Neural progenitor cell (in vitro differentiated cells): ENCODE data around the gene FOXK1. TPM values are rescaled to one million over a fixed set of nuclear protein-coding genes. Genes with fewer than 3 reads are reported as not detected.
"Not testable (repeated sequence)": the region's sequence is repeated elsewhere in the genome, so short reads cannot be mapped to it uniquely, and the experiment has no call there.

Source experiments
- DNase-seq: peaks from one replicate; pipeline ENCODE4 v3.0.0-alpha.2; 2016; ENCODE audit warnings: low spot score
- H2AFZ ChIP-seq: fragments of 200-600 bp; sonication (generic); replicated peaks from 2 replicates; pipeline ENCODE4 v1.6.1; 2016; ENCODE audit warnings: antibody characterized with exemption
- H3F3A ChIP-seq: fragments of 200-600 bp; sonication (generic); 2 replicates; pipeline ENCODE4 v1.6.1; 2016; ENCODE audit warnings: antibody characterized with exemption, low read depth
- H3K27ac ChIP-seq: fragments of 200-600 bp; sonication (generic); 2 replicates; pipeline ENCODE4 v1.5.1; 2016; ENCODE audit warnings: mild to moderate bottlenecking
- H3K27me3 ChIP-seq: fragments of 200-600 bp; sonication (generic); 2 replicates; pipeline ENCODE4 v1.6.1; 2016; ENCODE audit warnings: mild to moderate bottlenecking, moderate library complexity
- H3K36me3 ChIP-seq: fragments of 200-600 bp; sonication (generic); 2 replicates; pipeline ENCODE4 v1.5.1; 2016
- H3K4me1 ChIP-seq: fragments of 200-600 bp; sonication (generic); 2 replicates; pipeline ENCODE4 v1.6.1; 2016; ENCODE audit warnings: mixed run types
- H3K4me2 ChIP-seq: fragments of 200-600 bp; sonication (generic); 2 replicates; pipeline ENCODE4 v1.6.1; 2016
- H3K4me3 ChIP-seq: fragments of 200-600 bp; sonication (generic); 2 replicates; pipeline ENCODE4 v1.5.1; 2016
- H3K79me2 ChIP-seq: fragments of 200-600 bp; sonication (generic); 2 replicates; pipeline ENCODE4 v1.6.1; 2016; ENCODE audit warnings: low read depth
- H3K9ac ChIP-seq: fragments of 200-600 bp; sonication (generic); 2 replicates; pipeline ENCODE4 v1.6.1; 2016
- H3K9me3 ChIP-seq: fragments of 200-600 bp; sonication (generic); 2 replicates; pipeline ENCODE4 v1.5.1; 2016; ENCODE audit warnings: low read depth
- H4K20me1 ChIP-seq: fragments of 200-600 bp; sonication (generic); 2 replicates; pipeline ENCODE4 v1.6.1; 2016; ENCODE audit warnings: low read depth
- H3K27ac Mint-ChIP-seq: 3 replicates; pipeline ENCODE4 v1.8.0; 2021; ENCODE audit warnings: mixed read lengths
- H3K27me3 Mint-ChIP-seq: 2 replicates; pipeline ENCODE4 v1.8.0; 2022; ENCODE audit warnings: low read depth, mild to moderate bottlenecking, inconsistent platforms, moderate library complexity, mixed read lengths; ENCODE audit not compliant: insufficient read depth
- H3K36me3 Mint-ChIP-seq: 3 replicates; pipeline ENCODE4 v1.8.0; 2021; ENCODE audit warnings: mixed read lengths
- H3K4me1 Mint-ChIP-seq: 3 replicates; pipeline ENCODE4 v1.8.0; 2021; ENCODE audit warnings: mixed read lengths
- H3K4me3 Mint-ChIP-seq: 3 replicates; pipeline ENCODE4 v1.8.0; 2021; ENCODE audit warnings: mild to moderate bottlenecking, moderate library complexity, mixed read lengths
- H3K9me3 Mint-ChIP-seq: 3 replicates; pipeline ENCODE4 v1.8.0; 2020; ENCODE audit warnings: mixed read lengths
- EZH2 ChIP-seq: fragments of 200-600 bp; sonication (generic); IDR thresholded peaks from 2 replicates; pipeline ENCODE4 v1.6.1; 2017; ENCODE audit warnings: antibody characterized with exemption, mild to moderate bottlenecking, moderate library complexity
- EZH2phosphoT487 ChIP-seq: fragments of 200-600 bp; sonication (generic); IDR thresholded peaks from 2 replicates; pipeline ENCODE4 v1.6.1; 2017; ENCODE audit warnings: antibody characterized with exemption
- total RNA-seq: library from RNA; depleted of rRNA; stranded (reverse); fragments of >200 nt; gene quantifications from 2 replicates; pipeline ENCODE4 v1.2.3, GENCODE V29; 2015; ENCODE audit warnings: low replicate concordance
- TF ChIP-seq, protein P1 (sequence below): fragments of 200-600 bp; sonication (generic); IDR thresholded peaks from 2 replicates; pipeline ENCODE4 v1.5.1; 2017; ENCODE audit warnings: antibody characterized with exemption, mild to moderate bottlenecking

The FOXK1 gene
- total RNA-seq, 1 donor from 2014 or later, result 11.1 TPM

DNA sequence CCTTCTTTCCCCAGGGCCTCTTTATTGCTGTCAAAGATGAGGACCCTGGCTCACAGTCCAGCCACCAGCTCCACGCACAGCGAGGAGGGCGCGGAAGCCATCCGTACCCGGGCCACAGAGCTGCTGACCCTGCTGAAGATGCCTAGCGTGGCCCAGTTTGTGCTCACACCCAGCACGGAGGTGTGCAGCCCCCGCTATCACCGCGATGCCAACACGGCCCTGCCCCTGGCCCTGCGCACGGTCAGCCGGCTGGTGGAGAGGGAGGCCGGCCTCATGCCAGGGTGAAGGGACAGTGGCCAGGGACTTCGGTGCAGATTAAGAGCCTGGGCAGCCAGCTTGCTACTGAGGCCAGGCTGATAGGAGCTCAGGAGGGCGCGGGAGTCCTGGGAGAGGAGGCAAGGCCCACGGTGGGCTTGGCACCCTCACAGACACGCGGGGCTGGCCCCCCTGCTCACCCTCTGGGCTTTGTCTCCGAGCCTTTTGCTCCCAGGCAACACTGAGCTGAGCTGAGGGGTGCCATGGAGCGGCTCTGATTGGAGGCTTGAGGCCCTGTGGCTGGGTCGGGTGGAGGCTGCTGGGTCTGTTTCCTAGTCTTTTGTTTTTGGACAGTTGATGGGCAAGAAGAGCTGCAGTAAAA lies 109.1 kb downstream of the FOXK1 start:
- no peaks in the 10 kb centered on the region for H3K9me3 Mint-ChIP-seq
- H3K4me3 Mint-ChIP-seq, result no peak overlapping the region
- H3K27ac Mint-ChIP-seq, result no peak overlapping the region
- Histone ChIP-seq H3K36me3 (no peaks in the 10 kb centered on the region), H3K27ac (no peak overlapping the region), H3K27me3 (no peaks in the 10 kb centered on the region), H3K9ac (no peak overlapping the region), H3K9me3 (no peaks in the 10 kb centered on the region), H4K20me1 (no peaks in the 10 kb centered on the region), H3K4me2 (no peak overlapping the region), H3K79me2 (no peaks in the 10 kb centered on the region), H3K4me1 (no peaks in the 10 kb centered on the region), H3F3A (no peaks in the 10 kb centered on the region), H3K4me3 (no peak overlapping the region), H2AFZ (no peak overlapping the region)
- H3K4me1 Mint-ChIP-seq, result peaks cover 11% of the 10 kb centered on the region
- TF ChIP-seq EZH2phosphoT487, result no peak
- TF ChIP-seq EZH2, result no peak
- TF ChIP-seq, protein P1, sequence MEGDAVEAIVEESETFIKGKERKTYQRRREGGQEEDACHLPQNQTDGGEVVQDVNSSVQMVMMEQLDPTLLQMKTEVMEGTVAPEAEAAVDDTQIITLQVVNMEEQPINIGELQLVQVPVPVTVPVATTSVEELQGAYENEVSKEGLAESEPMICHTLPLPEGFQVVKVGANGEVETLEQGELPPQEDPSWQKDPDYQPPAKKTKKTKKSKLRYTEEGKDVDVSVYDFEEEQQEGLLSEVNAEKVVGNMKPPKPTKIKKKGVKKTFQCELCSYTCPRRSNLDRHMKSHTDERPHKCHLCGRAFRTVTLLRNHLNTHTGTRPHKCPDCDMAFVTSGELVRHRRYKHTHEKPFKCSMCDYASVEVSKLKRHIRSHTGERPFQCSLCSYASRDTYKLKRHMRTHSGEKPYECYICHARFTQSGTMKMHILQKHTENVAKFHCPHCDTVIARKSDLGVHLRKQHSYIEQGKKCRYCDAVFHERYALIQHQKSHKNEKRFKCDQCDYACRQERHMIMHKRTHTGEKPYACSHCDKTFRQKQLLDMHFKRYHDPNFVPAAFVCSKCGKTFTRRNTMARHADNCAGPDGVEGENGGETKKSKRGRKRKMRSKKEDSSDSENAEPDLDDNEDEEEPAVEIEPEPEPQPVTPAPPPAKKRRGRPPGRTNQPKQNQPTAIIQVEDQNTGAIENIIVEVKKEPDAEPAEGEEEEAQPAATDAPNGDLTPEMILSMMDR, result no peak
- no peaks in the 10 kb centered on the region for H3K27me3 Mint-ChIP-seq
- no peak for DNase-seq
- peaks cover 10% of the 10 kb centered on the region for H3K36me3 Mint-ChIP-seq

- Histone ChIP-seq H3K4me2 (peak overlapping the region; percentile 68), H3K79me2 (no peaks in the 10 kb centered on the region), H3F3A (no peaks in the 10 kb centered on the region), H3K27ac (no peak overlapping the region), H3K4me3 (peak overlapping the region; percentile 53), H4K20me1 (no peaks in the 10 kb centered on the region), H3K4me1 (no peaks in the 10 kb centered on the region), H3K9ac (no peak overlapping the region), H3K27me3 (no peaks in the 10 kb centered on the region), H3K36me3 (no peaks in the 10 kb centered on the region), H3K9me3 (no peaks in the 10 kb centered on the region), H2AFZ (peak overlapping the region; percentile 73)
- DNase-seq, result peak; percentile 93
- peaks cover 1% of the 10 kb centered on the region for H3K27me3 Mint-ChIP-seq
- H3K9me3 Mint-ChIP-seq, result no peaks in the 10 kb centered on the region
- H3K36me3 Mint-ChIP-seq, result peaks cover 11% of the 10 kb centered on the region
- H3K4me1 Mint-ChIP-seq, result peaks cover 11% of the 10 kb centered on the region
- H3K27ac Mint-ChIP-seq, result no peak overlapping the region
- no peak for TF ChIP-seq EZH2phosphoT487
- TF ChIP-seq, protein P1, result peak; percentile 77
- no peak overlapping the region for H3K4me3 Mint-ChIP-seq
Measured at GRCh38 chr7:4791738-4792536, 109.8 kb downstream of the FOXK1 start.

DNA sequence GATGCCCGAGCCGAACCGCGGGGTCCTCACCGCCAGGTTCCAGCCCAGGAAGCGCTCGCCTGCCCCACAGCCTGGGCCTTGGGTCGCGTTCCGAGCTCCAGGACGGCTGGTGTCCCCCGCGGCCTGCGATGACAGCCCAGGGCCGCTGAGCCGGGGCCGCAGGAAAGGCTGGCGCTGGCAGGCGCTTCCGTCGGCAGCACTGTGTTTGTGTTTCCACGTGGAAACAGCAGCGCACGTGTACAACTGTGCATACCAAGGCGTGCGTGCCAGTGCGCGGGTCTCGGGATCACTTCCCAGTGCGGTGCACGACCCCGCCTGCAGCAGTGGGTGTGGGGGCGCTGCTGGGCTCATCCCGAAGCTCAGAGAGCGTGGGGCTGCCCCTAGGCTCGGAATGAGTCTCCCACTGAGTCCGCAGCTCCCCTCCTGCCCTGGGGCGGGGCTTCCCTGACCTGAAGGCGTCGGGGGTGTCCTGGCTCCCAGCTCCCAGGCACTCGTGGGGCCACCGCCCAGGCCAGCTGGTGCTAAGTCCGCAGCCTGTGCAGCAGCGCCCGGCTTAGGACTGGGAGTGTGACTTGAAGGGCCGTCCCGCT lies 110.5 kb downstream of the FOXK1 start:
- peak overlapping the region; percentile 68 for H3K4me2 ChIP-seq
- H3K27ac Mint-ChIP-seq, result no peak overlapping the region

DNA sequence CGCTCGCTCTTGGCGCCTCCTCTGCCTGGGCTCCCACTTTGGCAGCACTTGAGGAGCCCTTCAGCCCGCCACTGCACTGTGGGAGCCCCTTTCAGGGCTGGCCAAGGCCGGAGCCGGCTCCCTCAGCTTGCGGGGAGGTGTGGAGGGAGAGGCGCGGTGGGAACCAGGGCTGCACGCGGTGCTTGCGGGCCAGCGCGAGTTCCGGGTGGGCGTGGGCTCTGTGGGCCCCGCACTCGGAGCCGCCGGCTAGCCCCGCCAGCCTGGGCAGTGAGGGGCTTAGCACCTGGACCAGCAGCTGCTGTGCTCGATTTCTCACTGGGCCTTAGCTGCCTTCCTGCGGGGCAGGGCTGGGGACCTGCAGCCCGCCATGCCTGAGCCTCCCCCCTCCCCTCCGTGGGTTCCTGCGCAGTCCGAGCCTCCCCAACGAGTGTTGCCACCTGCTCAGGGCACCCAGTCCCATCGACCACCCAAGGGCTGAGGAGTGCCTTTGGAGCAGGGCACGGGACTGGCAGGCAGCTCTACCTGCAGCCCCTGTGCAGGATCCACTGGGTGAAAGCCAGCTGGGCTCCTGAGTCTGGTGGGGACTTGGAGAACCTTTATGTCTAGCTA lies 111.4 kb downstream of the FOXK1 start:
- peak overlapping the region; percentile 35 for H3K4me3 Mint-ChIP-seq
- not testable (repeated sequence) for H3K4me2 ChIP-seq

More for the DNA sequence above, 110.5 kb downstream of the FOXK1 start:
- Mint-ChIP-seq H3K4me3 (no peak overlapping the region), H3K27me3 (peaks cover 2% of the 10 kb centered on the region), H3K36me3 (peaks cover 11% of the 10 kb centered on the region), H3K4me1 (peaks cover 11% of the 10 kb centered on the region), H3K9me3 (no peaks in the 10 kb centered on the region)
- Histone ChIP-seq H3K9ac (no peak overlapping the region), H3K79me2 (no peaks in the 10 kb centered on the region), H3K9me3 (no peaks in the 10 kb centered on the region), H3K27ac (no peak overlapping the region), H3K27me3 (no peaks in the 10 kb centered on the region), H2AFZ (peak overlapping the region; percentile 73), H3K4me1 (no peaks in the 10 kb centered on the region), H4K20me1 (no peaks in the 10 kb centered on the region), H3K36me3 (no peaks in the 10 kb centered on the region), H3K4me3 (peak overlapping the region; percentile 53), H3F3A (no peaks in the 10 kb centered on the region)
- DNase-seq, result peak; percentile 73
- no peak for TF ChIP-seq EZH2
- no peak for TF ChIP-seq EZH2phosphoT487
- TF ChIP-seq, protein P1, result no peak

GRCh38 chr7:4794171-4794570 lies 112.1 kb downstream of the FOXK1 start:
- not testable (repeated sequence) for H3K4me3 Mint-ChIP-seq, H3K9me3 Mint-ChIP-seq, H3K4me2 ChIP-seq

More for the DNA sequence above, 111.4 kb downstream of the FOXK1 start:
- H3K36me3 Mint-ChIP-seq, result peaks cover 11% of the 10 kb centered on the region
- H3K27me3 Mint-ChIP-seq, H3K79me2 ChIP-seq, H3K4me1 ChIP-seq, H3K36me3 ChIP-seq, H4K20me1 ChIP-seq, H2AFZ ChIP-seq, DNase-seq, H3F3A ChIP-seq, H3K9me3 Mint-ChIP-seq, H3K27ac Mint-ChIP-seq, H3K9ac ChIP-seq, H3K27ac ChIP-seq, H3K27me3 ChIP-seq, H3K9me3 ChIP-seq, H3K4me3 ChIP-seq: not testable (repeated sequence)
- H3K4me1 Mint-ChIP-seq, result peaks cover 11% of the 10 kb centered on the region

More at GRCh38 chr7:4794171-4794570, 112.1 kb downstream of the FOXK1 start:
- not testable (repeated sequence) for DNase-seq, H3K27ac ChIP-seq, H4K20me1 ChIP-seq, H3K36me3 ChIP-seq, H3K4me3 ChIP-seq, H3K4me1 ChIP-seq, H3K9ac ChIP-seq, H3K9me3 ChIP-seq, H3F3A ChIP-seq, H3K27me3 ChIP-seq, H3K27me3 Mint-ChIP-seq, H3K79me2 ChIP-seq, H2AFZ ChIP-seq
- peaks cover 13% of the 10 kb centered on the region for H3K36me3 Mint-ChIP-seq
- peaks cover 11% of the 10 kb centered on the region for H3K4me1 Mint-ChIP-seq
- peak overlapping the region; percentile 76 for H3K27ac Mint-ChIP-seq
